Measurements from ENCODE around the gene HSPA12B.

The HSPA12B gene

GRCh38 chr20:3755269-3755668 is 22.8 kb downstream of the HSPA12B start:
- no peak for TF ChIP-seq CTCF (IDR thresholded peaks at IDR 0.05; ENCODE audit: low read depth, low read length, missing control alignments)
- in situ Hi-C loops (cut with HindIII; ENCODE audit: low sequenced_read_pairs) = loop anchor here (5.0 kb wide), 1 partner anchor 48 kb away; no protein-coding TSS in a partner anchor
- no peak overlapping the region for H3K4me3 ChIP-seq (ENCODE audit: low read depth, low read length)
- no peak for DNase-seq (ENCODE audit: low read depth)

DNA sequence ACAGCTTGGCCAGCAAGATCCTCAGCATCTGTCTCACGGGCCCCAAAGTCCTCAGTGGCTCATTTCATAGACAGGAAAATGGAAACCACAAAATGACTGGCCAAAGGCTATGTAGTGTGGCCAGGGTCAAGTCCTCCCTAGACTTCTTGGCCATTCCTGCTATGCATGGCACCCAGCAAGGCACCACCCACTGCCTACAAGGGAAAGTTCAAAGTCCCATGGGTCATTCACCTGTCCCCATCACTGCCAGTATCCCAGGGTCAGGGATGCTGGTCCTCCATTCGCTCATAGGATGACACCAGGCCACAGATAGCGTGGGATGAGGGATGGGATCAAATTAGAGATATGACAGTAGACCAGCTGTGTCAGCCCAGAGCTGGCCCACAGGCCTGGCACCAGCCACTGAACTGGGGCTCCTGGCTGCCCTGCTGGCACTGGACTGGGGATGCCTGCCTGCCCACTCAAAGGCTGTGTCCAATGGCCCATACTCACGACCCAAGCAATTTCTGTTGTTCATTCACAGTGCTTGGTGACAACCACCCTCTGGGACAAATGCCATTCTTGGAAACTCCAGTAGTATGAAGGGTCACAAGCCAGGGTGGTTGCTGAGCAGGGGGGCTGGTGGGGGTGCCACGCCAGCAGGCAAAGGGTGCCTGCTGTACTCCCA is 23.5 kb downstream of the HSPA12B start:
- no peak for DNase-seq (ENCODE audit: low read depth)
- H3K4me3 ChIP-seq (ENCODE audit: low read depth, low read length) = no peak overlapping the region
- no peak for TF ChIP-seq CTCF (IDR thresholded peaks at IDR 0.05; ENCODE audit: low read depth, low read length, missing control alignments)
- in situ Hi-C loops (cut with HindIII; ENCODE audit: low sequenced_read_pairs) = loop anchor here (5.0 kb wide), 1 partner anchor 49 kb away; no protein-coding TSS in a partner anchor

GRCh38 chr20:3757268-3757667 is 24.8 kb downstream of the HSPA12B start:
- in situ Hi-C loops (cut with HindIII; ENCODE audit: low sequenced_read_pairs) = loop anchor here (5.0 kb wide), 1 partner anchor 50 kb away; no protein-coding TSS in a partner anchor
- H3K4me3 ChIP-seq (ENCODE audit: low read depth, low read length) = no peak overlapping the region
- no peak for TF ChIP-seq CTCF (IDR thresholded peaks at IDR 0.05; ENCODE audit: low read depth, low read length, missing control alignments)
- no peak for DNase-seq (ENCODE audit: low read depth)

DNA sequence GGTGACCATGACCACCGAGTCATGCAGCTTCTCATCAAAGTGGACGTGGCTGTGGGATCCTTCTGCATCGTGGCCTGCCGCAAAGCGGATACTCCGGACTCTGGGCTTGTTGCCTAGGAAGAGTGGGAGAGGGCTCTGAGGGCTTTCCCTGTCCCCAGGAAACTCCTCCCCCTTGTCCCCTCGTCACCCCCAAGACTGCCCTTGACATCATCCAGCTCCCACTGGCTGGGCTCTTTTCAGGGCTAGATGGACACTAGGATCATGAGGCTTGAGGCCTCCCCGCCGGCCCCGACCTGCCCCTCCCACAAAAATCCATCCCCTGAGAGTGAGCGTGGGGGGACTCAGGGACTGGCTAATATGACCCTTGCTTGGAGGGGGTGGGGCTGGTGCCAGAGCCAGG is 26.1 kb downstream of the HSPA12B start:
- no peak overlapping the region for H3K4me3 ChIP-seq (ENCODE audit: low read depth, low read length)
- DNase-seq (ENCODE audit: low read depth) = no peak
- in situ Hi-C loops (cut with HindIII; ENCODE audit: low sequenced_read_pairs) = loop anchor here (5.0 kb wide), 1 partner anchor 51 kb away; no protein-coding TSS in a partner anchor
- no peak for TF ChIP-seq CTCF (IDR thresholded peaks at IDR 0.05; ENCODE audit: low read depth, low read length, missing control alignments)

GRCh38 chr20:3759316-3759823 is 26.9 kb downstream of the HSPA12B start:
- DNase-seq (ENCODE audit: low read depth) = no peak
- in situ Hi-C loops (cut with HindIII; ENCODE audit: low sequenced_read_pairs) = loop anchor here (5.0 kb wide), 1 partner anchor 52 kb away; no protein-coding TSS in a partner anchor
- TF ChIP-seq CTCF (IDR thresholded peaks at IDR 0.05; ENCODE audit: low read depth, low read length, missing control alignments) = no peak
- H3K4me3 ChIP-seq (ENCODE audit: low read depth, low read length) = no peak overlapping the region

- TF ChIP-seq CTCF (IDR thresholded peaks at IDR 0.05; ENCODE audit: low read depth, low read length, missing control alignments) = no peak
- no peak for DNase-seq (ENCODE audit: low read depth)
- no peak overlapping the region for H3K4me3 ChIP-seq (ENCODE audit: low read depth, low read length)
- in situ Hi-C loops (cut with HindIII; ENCODE audit: low sequenced_read_pairs) = loop anchor here (5.0 kb wide), 1 partner anchor 53 kb away; no protein-coding TSS in a partner anchor
Observed at GRCh38 chr20:3759884-3760283, 27.4 kb downstream of the HSPA12B start.

Data from astrocyte of the cerebellum (primary cell).